ENCODE results near the gene PEX3. TPM values are rescaled to one million over a fixed set of nuclear protein-coding genes. Genes with fewer than 3 reads are reported as not detected.
"Not testable (repeated sequence)": the region's sequence is repeated elsewhere in the genome, so short reads cannot be mapped to it uniquely, and the experiment has no call there.

Gene PEX3
- total and polyA plus RNA-seq, 10 donors: 9.0 to 21.2 (median 14.4) TPM

DNA sequence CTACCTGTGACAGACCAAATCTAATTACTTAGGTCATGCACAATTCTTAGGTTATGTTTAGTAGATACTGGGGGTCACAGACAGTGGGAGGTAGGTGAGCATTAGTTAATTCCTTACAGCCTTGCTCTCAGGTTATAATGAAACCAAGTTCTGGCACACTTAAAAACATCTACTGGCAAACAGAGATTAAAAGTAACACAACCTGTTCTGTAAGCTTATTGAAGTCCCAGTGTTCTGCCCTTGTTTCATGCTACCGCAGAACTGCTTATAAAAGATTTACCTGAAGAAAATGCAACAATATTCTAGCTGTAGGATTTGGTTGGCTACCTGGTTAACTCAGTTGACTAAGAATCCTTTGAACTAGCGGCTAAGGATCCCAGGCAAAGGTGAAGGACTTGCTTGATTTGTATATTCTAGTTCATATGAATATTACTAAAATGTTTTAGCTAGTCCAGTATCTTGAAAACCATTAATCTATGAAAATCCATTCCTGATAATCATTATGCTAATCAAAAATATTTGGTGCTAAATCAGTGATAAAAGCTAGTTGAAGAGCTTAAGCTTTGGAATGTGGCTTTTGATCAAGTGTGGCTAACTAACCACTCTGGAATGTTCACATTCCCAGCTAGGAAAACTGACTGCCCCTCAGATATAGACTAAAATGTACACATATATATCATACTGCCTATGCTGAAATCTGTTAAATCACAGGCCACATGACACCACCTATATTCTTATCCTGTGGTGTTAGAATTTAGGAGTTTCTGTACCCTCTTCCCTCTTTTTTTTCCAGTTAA is 7.2 kb downstream of the PEX3 start:
- intact Hi-C loops (cut with DNase I; ENCODE audit: low total_unique reads): no loop called here
- no peak for DNase-seq
- no peaks in the 10 kb centered on the region for H3K27me3 ChIP-seq (replicated peaks in 1 of 7)
- no peak overlapping the region for H3K4me3 ChIP-seq
- no peaks in the 10 kb centered on the region for H3K9me3 ChIP-seq
- WGBS, 5 donors: 77 to 99% (median 94%) methylated on average over 2 of the region's 2 CpGs
- TF ChIP-seq POLR2AphosphoS5 (IDR thresholded peaks at IDR 0.05) (no peak), POLR2A (IDR thresholded peaks at IDR 0.05) (no peak)
- TF ChIP-seq, protein P1, sequence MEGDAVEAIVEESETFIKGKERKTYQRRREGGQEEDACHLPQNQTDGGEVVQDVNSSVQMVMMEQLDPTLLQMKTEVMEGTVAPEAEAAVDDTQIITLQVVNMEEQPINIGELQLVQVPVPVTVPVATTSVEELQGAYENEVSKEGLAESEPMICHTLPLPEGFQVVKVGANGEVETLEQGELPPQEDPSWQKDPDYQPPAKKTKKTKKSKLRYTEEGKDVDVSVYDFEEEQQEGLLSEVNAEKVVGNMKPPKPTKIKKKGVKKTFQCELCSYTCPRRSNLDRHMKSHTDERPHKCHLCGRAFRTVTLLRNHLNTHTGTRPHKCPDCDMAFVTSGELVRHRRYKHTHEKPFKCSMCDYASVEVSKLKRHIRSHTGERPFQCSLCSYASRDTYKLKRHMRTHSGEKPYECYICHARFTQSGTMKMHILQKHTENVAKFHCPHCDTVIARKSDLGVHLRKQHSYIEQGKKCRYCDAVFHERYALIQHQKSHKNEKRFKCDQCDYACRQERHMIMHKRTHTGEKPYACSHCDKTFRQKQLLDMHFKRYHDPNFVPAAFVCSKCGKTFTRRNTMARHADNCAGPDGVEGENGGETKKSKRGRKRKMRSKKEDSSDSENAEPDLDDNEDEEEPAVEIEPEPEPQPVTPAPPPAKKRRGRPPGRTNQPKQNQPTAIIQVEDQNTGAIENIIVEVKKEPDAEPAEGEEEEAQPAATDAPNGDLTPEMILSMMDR (IDR thresholded peaks at IDR 0.05 in 8 of 11, conservative IDR thresholded peaks at IDR 0.05 in 3 of 11): no peak
- H3K36me3 ChIP-seq: peaks cover 0 to 52% (median 18%) of the 10 kb centered on the region in 6 donors
- H3K27ac ChIP-seq: no peak overlapping the region
- H3K4me1 ChIP-seq: peaks cover 0 to 31% (median 3%) of the 10 kb centered on the region in 6 donors

DNA sequence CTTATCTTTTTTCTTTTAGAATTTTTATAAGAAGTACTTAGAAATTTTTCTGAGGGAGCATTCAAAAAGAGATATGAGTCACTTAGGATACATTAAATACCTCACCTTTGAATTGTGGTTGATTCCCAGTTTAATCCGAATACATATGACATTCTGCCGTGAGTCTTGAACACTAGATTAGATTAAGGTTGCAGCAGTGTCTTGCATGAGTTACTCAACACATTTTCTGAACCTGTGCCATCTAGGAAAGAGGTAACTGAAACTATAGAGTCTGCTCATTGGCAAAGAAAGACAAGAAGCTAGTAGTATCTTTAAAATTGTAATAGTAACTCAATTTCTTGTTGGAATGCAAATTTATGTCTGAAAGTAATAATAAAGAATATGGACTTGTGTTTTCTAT is 14.9 kb downstream of the PEX3 start:
- 93 to 99% (median 98%) methylated on average over 2 of the region's 2 CpGs for WGBS, 5 donors
- no peak for DNase-seq
- H3K27ac ChIP-seq: no peak overlapping the region
- H3K4me3 ChIP-seq: no peak overlapping the region
- intact Hi-C loops (cut with DNase I; ENCODE audit: low total_unique reads): no loop called here
- no peak for TF ChIP-seq POLR2AphosphoS5 (IDR thresholded peaks at IDR 0.05)
- no peak for TF ChIP-seq POLR2A (IDR thresholded peaks at IDR 0.05)
- TF ChIP-seq, protein P1 (IDR thresholded peaks at IDR 0.05 in 8 of 11, conservative IDR thresholded peaks at IDR 0.05 in 3 of 11): no peak
- H3K9me3 ChIP-seq: no peaks in the 10 kb centered on the region
- H3K4me1 ChIP-seq: peaks cover 0 to 6% (median 2%) of the 10 kb centered on the region in 6 donors
- peaks cover 0 to 61% (median 16%) of the 10 kb centered on the region in 6 donors for H3K36me3 ChIP-seq
- no peaks in the 10 kb centered on the region for H3K27me3 ChIP-seq (replicated peaks in 1 of 7)

DNA sequence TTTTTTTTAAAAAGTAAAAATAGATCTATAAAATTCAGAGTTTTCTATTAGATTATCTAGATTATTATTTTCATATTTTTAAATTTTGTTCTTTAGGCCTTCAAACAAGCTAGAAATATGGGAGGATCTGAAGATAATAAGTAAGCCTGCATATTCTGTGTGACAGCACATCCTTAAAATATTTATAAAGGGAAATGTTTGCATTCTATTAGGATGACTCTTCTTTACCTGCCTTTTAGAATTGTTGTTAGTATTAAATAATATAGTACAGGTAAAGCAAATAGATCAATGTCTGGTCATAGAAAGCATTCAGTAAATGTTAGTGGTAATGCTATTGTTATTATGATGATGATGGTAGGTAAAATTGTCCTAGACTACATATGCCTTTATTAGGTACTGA is 17.4 kb downstream of the PEX3 start:
- Histone ChIP-seq H3K27me3 (replicated peaks in 1 of 7) (no peaks in the 10 kb centered on the region), H3K9me3 (no peaks in the 10 kb centered on the region), H3K36me3 (peaks cover 0 to 61% (median 15%) of the 10 kb centered on the region in 6 donors), H3K4me1 (peaks cover 0 to 6% (median 2%) of the 10 kb centered on the region in 6 donors), H3K4me3 (no peak overlapping the region), H3K27ac (no peak overlapping the region)
- intact Hi-C loops (cut with DNase I; ENCODE audit: low total_unique reads): no loop called here
- no peak for TF ChIP-seq POLR2AphosphoS5 (IDR thresholded peaks at IDR 0.05)
- TF ChIP-seq, protein P1 (IDR thresholded peaks at IDR 0.05 in 8 of 11, conservative IDR thresholded peaks at IDR 0.05 in 3 of 11): no peak
- TF ChIP-seq POLR2A (IDR thresholded peaks at IDR 0.05): no peak
- no peak for DNase-seq

DNA sequence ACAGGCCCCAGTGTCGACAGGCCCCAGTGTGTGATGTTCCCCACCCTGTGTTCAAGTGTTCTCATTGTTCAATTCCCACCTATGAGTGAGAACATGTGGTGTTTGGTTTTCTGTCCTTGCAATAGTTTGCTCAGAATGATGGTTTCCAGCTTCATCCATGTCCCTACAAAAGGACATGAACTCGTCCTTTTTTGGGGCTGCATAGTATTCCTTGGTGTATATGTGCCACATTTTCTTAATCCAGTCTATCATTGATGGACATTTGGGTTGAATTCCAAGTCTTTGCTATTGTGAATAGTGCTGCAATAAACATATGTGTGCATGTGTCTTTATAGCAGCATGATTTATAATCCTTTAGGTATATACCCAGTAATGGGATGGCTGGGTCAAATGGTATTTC is 18.2 kb downstream of the PEX3 start:
- H3K4me3 ChIP-seq; H3K27me3 ChIP-seq (replicated peaks in 1 of 7); H3K9me3 ChIP-seq; H3K27ac ChIP-seq; H3K4me1 ChIP-seq; intact Hi-C loops (cut with DNase I; ENCODE audit: low total_unique reads); DNase-seq: not testable (repeated sequence)
- 55 to 97% (median 94%) methylated on average over 2 of the region's 2 CpGs for WGBS, 5 donors
- peaks cover 0 to 61% (median 19%) of the 10 kb centered on the region in 6 donors for H3K36me3 ChIP-seq
